ENCODE data around the gene GABPA.

GRCh38 chr21:25818551-25818950, 83.8 kb downstream of the GABPA start:
- TF ChIP-seq, protein P1, sequence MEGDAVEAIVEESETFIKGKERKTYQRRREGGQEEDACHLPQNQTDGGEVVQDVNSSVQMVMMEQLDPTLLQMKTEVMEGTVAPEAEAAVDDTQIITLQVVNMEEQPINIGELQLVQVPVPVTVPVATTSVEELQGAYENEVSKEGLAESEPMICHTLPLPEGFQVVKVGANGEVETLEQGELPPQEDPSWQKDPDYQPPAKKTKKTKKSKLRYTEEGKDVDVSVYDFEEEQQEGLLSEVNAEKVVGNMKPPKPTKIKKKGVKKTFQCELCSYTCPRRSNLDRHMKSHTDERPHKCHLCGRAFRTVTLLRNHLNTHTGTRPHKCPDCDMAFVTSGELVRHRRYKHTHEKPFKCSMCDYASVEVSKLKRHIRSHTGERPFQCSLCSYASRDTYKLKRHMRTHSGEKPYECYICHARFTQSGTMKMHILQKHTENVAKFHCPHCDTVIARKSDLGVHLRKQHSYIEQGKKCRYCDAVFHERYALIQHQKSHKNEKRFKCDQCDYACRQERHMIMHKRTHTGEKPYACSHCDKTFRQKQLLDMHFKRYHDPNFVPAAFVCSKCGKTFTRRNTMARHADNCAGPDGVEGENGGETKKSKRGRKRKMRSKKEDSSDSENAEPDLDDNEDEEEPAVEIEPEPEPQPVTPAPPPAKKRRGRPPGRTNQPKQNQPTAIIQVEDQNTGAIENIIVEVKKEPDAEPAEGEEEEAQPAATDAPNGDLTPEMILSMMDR (tag by site-specific recombination; IDR thresholded peaks at IDR 0.05) = no peak
- TF ChIP-seq, protein P2, sequence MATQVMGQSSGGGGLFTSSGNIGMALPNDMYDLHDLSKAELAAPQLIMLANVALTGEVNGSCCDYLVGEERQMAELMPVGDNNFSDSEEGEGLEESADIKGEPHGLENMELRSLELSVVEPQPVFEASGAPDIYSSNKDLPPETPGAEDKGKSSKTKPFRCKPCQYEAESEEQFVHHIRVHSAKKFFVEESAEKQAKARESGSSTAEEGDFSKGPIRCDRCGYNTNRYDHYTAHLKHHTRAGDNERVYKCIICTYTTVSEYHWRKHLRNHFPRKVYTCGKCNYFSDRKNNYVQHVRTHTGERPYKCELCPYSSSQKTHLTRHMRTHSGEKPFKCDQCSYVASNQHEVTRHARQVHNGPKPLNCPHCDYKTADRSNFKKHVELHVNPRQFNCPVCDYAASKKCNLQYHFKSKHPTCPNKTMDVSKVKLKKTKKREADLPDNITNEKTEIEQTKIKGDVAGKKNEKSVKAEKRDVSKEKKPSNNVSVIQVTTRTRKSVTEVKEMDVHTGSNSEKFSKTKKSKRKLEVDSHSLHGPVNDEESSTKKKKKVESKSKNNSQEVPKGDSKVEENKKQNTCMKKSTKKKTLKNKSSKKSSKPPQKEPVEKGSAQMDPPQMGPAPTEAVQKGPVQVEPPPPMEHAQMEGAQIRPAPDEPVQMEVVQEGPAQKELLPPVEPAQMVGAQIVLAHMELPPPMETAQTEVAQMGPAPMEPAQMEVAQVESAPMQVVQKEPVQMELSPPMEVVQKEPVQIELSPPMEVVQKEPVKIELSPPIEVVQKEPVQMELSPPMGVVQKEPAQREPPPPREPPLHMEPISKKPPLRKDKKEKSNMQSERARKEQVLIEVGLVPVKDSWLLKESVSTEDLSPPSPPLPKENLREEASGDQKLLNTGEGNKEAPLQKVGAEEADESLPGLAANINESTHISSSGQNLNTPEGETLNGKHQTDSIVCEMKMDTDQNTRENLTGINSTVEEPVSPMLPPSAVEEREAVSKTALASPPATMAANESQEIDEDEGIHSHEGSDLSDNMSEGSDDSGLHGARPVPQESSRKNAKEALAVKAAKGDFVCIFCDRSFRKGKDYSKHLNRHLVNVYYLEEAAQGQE (tag by site-specific recombination; IDR thresholded peaks at IDR 0.05) = no peak
- no peak for TF ChIP-seq ZNF274 (IDR thresholded peaks at IDR 0.05; ENCODE audit: low read length)
- no peak for TF ChIP-seq ZNF274 (tag by site-specific recombination; IDR thresholded peaks at IDR 0.05; ENCODE audit: borderline replicate concordance)
- TF ChIP-seq TRIM28 (IDR thresholded peaks at IDR 0.05; ENCODE audit: borderline replicate concordance, low read length) = no peak

Measured in HEK293 (cell line).